ENCODE data around the gene PRRX2. TPM values are rescaled to one million over a fixed set of nuclear protein-coding genes. Genes with fewer than 3 reads are reported as not detected.
A peak's percentile ranks its signal among the peaks of the same experiment; 100 is the strongest.

Gene PRRX2
- total RNA-seq (under 1 TPM in 1 of 2 donors, not detected in 1; 0.08 TPM), polyA plus RNA-seq (under 1 TPM in 1 of 2 donors, not detected in 1; 0.03 TPM)

- Histone ChIP-seq H3K36me3 (ENCODE audit: control insufficient read depth in 4 of 4, insufficient read depth in 3 of 4, low read depth in 1 of 4, low read length in 3 of 4) (no peaks in the 10 kb centered on the region), H3K27ac (ENCODE audit: low read depth in 1 of 2, low read length in 2 of 2) (no peak within 1 kb of the TSS), H3K9me3 (ENCODE audit: control insufficient read depth in 4 of 4, low read length in 3 of 4) (no peaks in the 10 kb centered on the region), H3K27me3 (ENCODE audit: control insufficient read depth in 4 of 4, insufficient read depth in 4 of 4, low read length in 3 of 4) (peaks cover 0 to 10% (median 1%) of the 10 kb centered on the region in 4 donors), H3K9ac (ENCODE audit: low read depth in 1 of 2, low read length in 2 of 2) (no peak within 1 kb of the TSS), H3K4me3 (ENCODE audit: low read depth in 1 of 3, low read length in 3 of 3) (peak within 1 kb of the TSS in 1 of 3 donors; percentile 32), H3K4me1 (ENCODE audit: control insufficient read depth in 4 of 4, insufficient read depth in 4 of 4, low read length in 3 of 4) (peaks cover 0 to 10% (median 2%) of the 10 kb centered on the region in 4 donors)
- DNase-seq (ENCODE audit: low spot score), result no peak
- no peak for TF ChIP-seq REST (IDR thresholded peaks at IDR 0.05)
- TF ChIP-seq FOXA2 (IDR thresholded peaks at IDR 0.05), result no peak
- TF ChIP-seq RAD21 (IDR thresholded peaks at IDR 0.05), result no peak
- TF ChIP-seq YY1 (IDR thresholded peaks at IDR 0.05), result no peak
- no peak for TF ChIP-seq TAF1 (conservative IDR thresholded peaks at IDR 0.05)
- no peak for TF ChIP-seq NR2F2 (IDR thresholded peaks at IDR 0.05)
- TF ChIP-seq HNF4A (conservative IDR thresholded peaks at IDR 0.05), result no peak
- no peak for TF ChIP-seq RXRA (IDR thresholded peaks at IDR 0.05)
- TF ChIP-seq ATF3 (IDR thresholded peaks at IDR 0.05), result no peak
- no peak for TF ChIP-seq HNF4G (IDR thresholded peaks at IDR 0.05)
- TF ChIP-seq JUND (IDR thresholded peaks at IDR 0.05), result no peak
- TF ChIP-seq ZBTB33 (IDR thresholded peaks at IDR 0.05), result no peak
- TF ChIP-seq GABPA (IDR thresholded peaks at IDR 0.05 in 1 of 2, conservative IDR thresholded peaks at IDR 0.05 in 1 of 2), result no peak
- TF ChIP-seq FOXA1 (IDR thresholded peaks at IDR 0.05), result no peak
- no peak for TF ChIP-seq MAX (IDR thresholded peaks at IDR 0.05)
- 2% methylated on average over 37 of the region's 37 CpGs for WGBS
These were observed at the start of gene PRRX2 for GRCh38 chr9:129665389-129665775. PRRX2 (plus strand) TSS chr9:129665647; CDS start chr9:129665868, 221 bp downstream.

- Histone ChIP-seq H3K9me3 (ENCODE audit: control insufficient read depth in 4 of 4, low read length in 3 of 4) (no peaks in the 10 kb centered on the region), H3K4me3 (ENCODE audit: low read depth in 1 of 3, low read length in 3 of 3) (no peak overlapping the region), H3K27me3 (ENCODE audit: control insufficient read depth in 4 of 4, insufficient read depth in 4 of 4, low read length in 3 of 4) (no peaks in the 10 kb centered on the region), H3K27ac (ENCODE audit: low read depth in 1 of 2, low read length in 2 of 2) (no peak overlapping the region), H3K4me1 (ENCODE audit: control insufficient read depth in 4 of 4, insufficient read depth in 4 of 4, low read length in 3 of 4) (peaks cover 3 to 14% (median 7%) of the 10 kb centered on the region in 4 donors), H3K36me3 (ENCODE audit: control insufficient read depth in 4 of 4, insufficient read depth in 3 of 4, low read depth in 1 of 4, low read length in 3 of 4) (no peaks in the 10 kb centered on the region), H3K9ac (ENCODE audit: low read depth in 1 of 2, low read length in 2 of 2) (no peak overlapping the region)
- DNase-seq (ENCODE audit: low spot score), result no peak
- TF ChIP-seq SP1 (IDR thresholded peaks at IDR 0.05), result no peak
- peak; percentile 61 to 65 for TF ChIP-seq RAD21 (IDR thresholded peaks at IDR 0.05)
- no peak for TF ChIP-seq GABPA (IDR thresholded peaks at IDR 0.05 in 1 of 2, conservative IDR thresholded peaks at IDR 0.05 in 1 of 2)
- TF ChIP-seq CTCF (IDR thresholded peaks at IDR 0.05; ENCODE audit: low read depth, low read length, missing input control), result peak; percentile 20
- 12% methylated on average over 1 of the region's 1 CpG for WGBS
These were observed 48.3 kb upstream of the PRRX2 start for GRCh38 chr9:129617167-129617566.

Data from liver (tissue), 9 donors.